ENCODE results near the gene PCDHA1. TPM values are rescaled to one million over a fixed set of nuclear protein-coding genes. Genes with fewer than 3 reads are reported as not detected.

Gene PCDHA1
- total and polyA plus RNA-seq, 2 of the 13 experiments (the other 11 are each of a cell fraction or from before 2014, with no cell fraction given): not detected

GRCh38 chr5:141003791-141004611 lies 218.1 kb downstream of the PCDHA1 start (continued):
- TF ChIP-seq, protein P1, sequence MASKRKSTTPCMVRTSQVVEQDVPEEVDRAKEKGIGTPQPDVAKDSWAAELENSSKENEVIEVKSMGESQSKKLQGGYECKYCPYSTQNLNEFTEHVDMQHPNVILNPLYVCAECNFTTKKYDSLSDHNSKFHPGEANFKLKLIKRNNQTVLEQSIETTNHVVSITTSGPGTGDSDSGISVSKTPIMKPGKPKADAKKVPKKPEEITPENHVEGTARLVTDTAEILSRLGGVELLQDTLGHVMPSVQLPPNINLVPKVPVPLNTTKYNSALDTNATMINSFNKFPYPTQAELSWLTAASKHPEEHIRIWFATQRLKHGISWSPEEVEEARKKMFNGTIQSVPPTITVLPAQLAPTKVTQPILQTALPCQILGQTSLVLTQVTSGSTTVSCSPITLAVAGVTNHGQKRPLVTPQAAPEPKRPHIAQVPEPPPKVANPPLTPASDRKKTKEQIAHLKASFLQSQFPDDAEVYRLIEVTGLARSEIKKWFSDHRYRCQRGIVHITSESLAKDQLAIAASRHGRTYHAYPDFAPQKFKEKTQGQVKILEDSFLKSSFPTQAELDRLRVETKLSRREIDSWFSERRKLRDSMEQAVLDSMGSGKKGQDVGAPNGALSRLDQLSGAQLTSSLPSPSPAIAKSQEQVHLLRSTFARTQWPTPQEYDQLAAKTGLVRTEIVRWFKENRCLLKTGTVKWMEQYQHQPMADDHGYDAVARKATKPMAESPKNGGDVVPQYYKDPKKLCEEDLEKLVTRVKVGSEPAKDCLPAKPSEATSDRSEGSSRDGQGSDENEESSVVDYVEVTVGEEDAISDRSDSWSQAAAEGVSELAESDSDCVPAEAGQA (IDR thresholded peaks at IDR 0.05; ENCODE audit: low read depth): no peak
- TF ChIP-seq, protein P1 (CRISPR knock-in tag; IDR thresholded peaks at IDR 0.05; ENCODE audit: borderline replicate concordance): no peak

DNA sequence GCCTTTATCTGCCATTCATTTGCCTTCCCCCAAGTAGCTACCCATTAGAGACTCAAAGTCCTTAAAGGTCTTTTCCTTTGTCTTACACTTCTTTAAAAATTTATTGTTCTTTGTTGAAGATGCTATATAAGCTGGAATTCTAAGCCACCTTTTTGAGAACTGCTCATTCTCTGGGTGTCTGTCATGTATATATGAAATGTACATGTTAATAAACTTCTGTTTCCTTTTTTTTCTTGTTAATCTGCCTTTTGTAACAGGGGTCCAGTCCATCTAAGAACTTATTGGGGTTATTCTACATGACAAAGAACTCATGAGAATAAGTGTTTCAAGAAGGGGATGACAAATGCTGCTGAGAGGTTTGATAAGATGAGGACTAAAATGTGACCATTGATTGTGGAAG lies 221.9 kb downstream of the PCDHA1 start:
- Histone ChIP-seq H3K79me2 (ENCODE audit: insufficient read depth, low read length) (no peaks in the 10 kb centered on the region), H4K20me1 (ENCODE audit: insufficient read depth, low read length) (no peaks in the 10 kb centered on the region), H3K4me2 (ENCODE audit: low read depth, low read length) (no peak overlapping the region), H3K27me3 (ENCODE audit: control insufficient read depth in 1 of 2, insufficient read depth in 2 of 2, low read length in 2 of 2) (no peaks in the 10 kb centered on the region; a peak in 1 of 5 replicates), H3K36me3 (replicated peaks in 1 of 2; ENCODE audit: control insufficient read depth in 1 of 2, insufficient read depth in 2 of 2, low read length in 2 of 2) (no peaks in the 10 kb centered on the region), H3K27ac (ENCODE audit: extremely low read length, insufficient read depth, low read length) (no peak overlapping the region), H3K4me3 (replicated peaks in 1 of 3; ENCODE audit: insufficient read depth in 1 of 3, low read depth in 2 of 3, low read length in 3 of 3) (no peak overlapping the region), H2AFZ (ENCODE audit: low read length) (no peak overlapping the region), H3K9me3 (ENCODE audit: low read length) (no peaks in the 10 kb centered on the region), H3K9ac (ENCODE audit: insufficient read depth, low read depth, low read length) (no peak overlapping the region), H3K4me1 (ENCODE audit: insufficient read depth, low read length) (no peaks in the 10 kb centered on the region)
- ChIA-PET POLR2A (no interaction called here), CTCF (ENCODE audit: low intra/inter-chr PET ratio, low total read pairs) (no interaction called here)
- DNase-seq (ENCODE audit: low spot score): no peak
- no peak for FAIRE-seq
- intact Hi-C loops (cut with micrococcal nuclease; ENCODE audit: unreplicated experiment): no loop called here
- no peak for ATAC-seq
- in situ Hi-C loops (cut with HindIII; ENCODE audit: extremely low pct_ligation_motif_present, low pct_unique_long_range_greater_than_20kb): no loop called here
- BruUV-seq (replicated peaks): no TSS peak
- TF ChIP-seq ZNF205 (CRISPR knock-in tag; IDR thresholded peaks at IDR 0.05): no peak
- TF ChIP-seq MEIS1 (CRISPR knock-in tag; IDR thresholded peaks at IDR 0.05; ENCODE audit: borderline replicate concordance): no peak
- no peak for TF ChIP-seq YY1 (IDR thresholded peaks at IDR 0.05; ENCODE audit: insufficient read depth, insufficient replicate concordance, low read depth, low read length)
- no peak for TF ChIP-seq REST (IDR thresholded peaks at IDR 0.05; ENCODE audit: borderline replicate concordance in 1 of 2, low read depth in 1 of 2, low read length in 2 of 2)
- TF ChIP-seq ZNF747 (CRISPR knock-in tag; IDR thresholded peaks at IDR 0.05; ENCODE audit: borderline replicate concordance): no peak
- TF ChIP-seq HHEX (CRISPR knock-in tag; IDR thresholded peaks at IDR 0.05): no peak
- TF ChIP-seq FUBP1 (CRISPR knock-in tag; IDR thresholded peaks at IDR 0.05; ENCODE audit: borderline replicate concordance): no peak
- no peak for TF ChIP-seq SMC3 (IDR thresholded peaks at IDR 0.05; ENCODE audit: low read length)
- TF ChIP-seq SRF (IDR thresholded peaks at IDR 0.05; ENCODE audit: low read depth, low read length): no peak
